HepG2 (cell line): ENCODE results near the gene DND1. TPM values are rescaled to one million over a fixed set of nuclear protein-coding genes. Genes with fewer than 3 reads are reported as not detected.
A peak's percentile ranks its signal among the peaks of the same experiment; 100 is the strongest.
"Not testable (repeated sequence)": the region's sequence is repeated elsewhere in the genome, so short reads cannot be mapped to it uniquely, and the experiment has no call there.

Experiments
- ATAC-seq: fragments of 200-7000 bp; cut with Tn5 transposase; 3 replicates; pipeline ENCODE4 v1.9.1; 2020; ENCODE audit warnings: mild to moderate bottlenecking, moderate library complexity
- BruUV-seq: library from RNA; stranded (reverse); fragments of 400-500 nt; replicated peaks from 2 replicates; lab custom pipeline; 2021; lab: Mats Ljungman, UMichigan
- CTCF ChIA-PET: fragments of 300-600 bp; formaldehyde crosslinking; extraction: SDS; loops from one replicate; lab custom pipeline; 2021; ENCODE audit warnings: low total read pairs, inconsistent platforms, low intra/inter-chr PET ratio; lab: Yijun Ruan, JAX
- POLR2A ChIA-PET: fragments of 350-600 bp; sonication (Branson Sonifier 250); formaldehyde crosslinking; loops from one replicate; lab custom pipeline; 2020; ENCODE audit warnings: antibody characterized with exemption, inconsistent platforms; lab: Yijun Ruan, JAX
- DNase-seq: peaks from one replicate; pipeline ENCODE4 v3.0.0-alpha.2; 2015; ENCODE audit warnings: low spot score
- FAIRE-seq: peaks from 3 replicates; lab custom pipeline; 2011; peaks lifted over from hg19 to GRCh38; lab: Jason Lieb, UNC
- H2AFZ ChIP-seq: one replicate; pipeline ENCODE4 v1.6.1; 2011; ENCODE audit warnings: low read length, inconsistent platforms
- H3K27ac ChIP-seq: fragments of 300-600 bp; 3 replicates; pipeline ENCODE4 v1.8.0; 2011; ENCODE audit warnings: mixed run types, mild to moderate bottlenecking, mixed read lengths, low read length, inconsistent platforms; ENCODE audit not compliant: insufficient read depth; ENCODE audit errors: extremely low read length
- H3K27me3 ChIP-seq, 2 experiments: fragments of 200-600 bp in 1 of 2; 2 replicates in 1 of 2; 3 replicates in 1 of 2; pipeline versions ENCODE4 v1.6.0 to v1.8.0; 2011; ENCODE audit warnings: low read length in 2 of 2, mild to moderate bottlenecking in 2 of 2, moderate library complexity in 2 of 2, inconsistent platforms in 1 of 2; ENCODE audit not compliant: insufficient read depth in 2 of 2, control insufficient read depth in 1 of 2
- H3K36me3 ChIP-seq, 2 experiments: fragments of 200-600 bp in 1 of 2; replicated peaks in 1 of 2; 2 replicates in 1 of 2; 3 replicates in 1 of 2; pipeline versions ENCODE4 v1.5.1 to v1.8.0; 2011; ENCODE audit warnings: low read length in 2 of 2, inconsistent platforms in 1 of 2; ENCODE audit not compliant: insufficient read depth in 2 of 2, control insufficient read depth in 1 of 2
- H3K4me1 ChIP-seq: 2 replicates; pipeline ENCODE4 v1.5.1; 2012; ENCODE audit warnings: low read length, inconsistent platforms; ENCODE audit not compliant: insufficient read depth
- H3K4me2 ChIP-seq: 2 replicates; pipeline ENCODE4 v1.6.0; 2011; ENCODE audit warnings: low read depth, low read length, inconsistent platforms
- H3K4me3 ChIP-seq, 3 experiments: fragments of 200-600 bp in 1 of 3; sonication (generic), shearing (Covaris generic) in 1 of 3; replicated peaks in 1 of 3; 2 replicates each; pipeline ENCODE4 v1.5.1; 2011 to 2016; ENCODE audit warnings: low read length in 3 of 3, inconsistent platforms in 2 of 3, low read depth in 2 of 3, mild to moderate bottlenecking in 2 of 3, control low read depth in 1 of 3, mixed read lengths in 1 of 3; ENCODE audit not compliant: insufficient read depth in 1 of 3
- H3K79me2 ChIP-seq: one replicate; pipeline ENCODE4 v1.6.1; 2011; ENCODE audit warnings: low read length, inconsistent platforms; ENCODE audit not compliant: insufficient read depth
- H3K9ac ChIP-seq: 2 replicates; pipeline ENCODE4 v1.6.0; 2011; ENCODE audit warnings: mild to moderate bottlenecking, low read depth, low read length, inconsistent platforms; ENCODE audit not compliant: insufficient read depth
- H3K9me3 ChIP-seq: 2 replicates; pipeline ENCODE4 v1.5.1; 2012; ENCODE audit warnings: mild to moderate bottlenecking, low read length
- H4K20me1 ChIP-seq: 2 replicates; pipeline ENCODE4 v1.6.0; 2011; ENCODE audit warnings: inconsistent platforms, mild to moderate bottlenecking, low read length, moderate library complexity; ENCODE audit not compliant: insufficient read depth
- AGO1 ChIP-seq: fragments of 200-400 bp; formaldehyde crosslinking; IDR thresholded peaks from 2 replicates; pipeline ENCODE4 v1.6.1; 2017; ENCODE audit warnings: mild to moderate bottlenecking, low read depth, low read length, moderate library complexity; ENCODE audit not compliant: poor library complexity, severe bottlenecking
- AGO2 ChIP-seq: fragments of 200-400 bp; formaldehyde crosslinking; optimal IDR thresholded peaks from 2 replicates; pipeline ENCODE3; 2017; ENCODE audit warnings: mild to moderate bottlenecking, low read depth, low read length, moderate library complexity
- KLF9 ChIP-seq: IDR thresholded peaks from 2 replicates; pipeline ENCODE4 v1.6.1; 2016; ENCODE audit warnings: low read depth
- MEIS1 ChIP-seq: sonication (generic); formaldehyde crosslinking; IDR thresholded peaks from 2 replicates; pipeline ENCODE4 v1.9.0; 2021; ENCODE audit warnings: mild to moderate bottlenecking, missing genetic modification reagents, moderate library complexity, borderline replicate concordance
- RBFOX2 ChIP-seq: fragments of 200-400 bp; formaldehyde crosslinking; IDR thresholded peaks from 2 replicates; pipeline ENCODE4 v1.6.1; 2017; ENCODE audit warnings: low read depth, mild to moderate bottlenecking, low read length
- ZNF629 ChIP-seq: sonication (generic); formaldehyde crosslinking; conservative IDR thresholded peaks from 2 replicates; pipeline ENCODE4 v1.5.0; 2020; ENCODE audit warnings: missing genetic modification reagents
- WGBS: methylation state at CpG from one replicate; pipeline ENCODE4 v1.1.6; 2017; ENCODE audit warnings: low lambda C conversion rate; 5-methylcytosine and 5-hydroxymethylcytosine counted together
- in situ Hi-C: cut with HindIII; loops from 2 replicates; pipeline ENCODE4 v1.10.0; 2017; ENCODE audit warnings: low pct_unique_long_range_greater_than_20kb; ENCODE audit not compliant: extremely low pct_ligation_motif_present
- intact Hi-C: fragments of 100-400 bp; cut with micrococcal nuclease; formaldehyde crosslinking; loops from one replicate; pipeline ENCODE4 v1.10.0; 2022; ENCODE audit not compliant: unreplicated experiment
- polyA plus RNA-seq, 8 experiments: library from polyadenylated mRNA; depleted of rRNA in 3 of 8; stranded (reverse) in 7 of 8; unstranded in 1 of 8; fragments of >200 nt; fragmentation: Illumina TruSeq in 4 of 8; extraction: Trizol in 4 of 8; gene quantifications; 2 replicates each; pipeline versions ENCODE4 v1.2.1 to v1.2.3, GENCODE V29; 2011 to 2016; ENCODE audit warnings: low read depth in 4 of 8, missing spikeins in 1 of 8, mixed read lengths in 1 of 8; ENCODE audit not compliant: insufficient read depth in 1 of 8
- total RNA-seq, 5 experiments: library from RNA; depleted of rRNA; stranded (reverse); fragments of >200 nt; fragmentation: Illumina TruSeq; extraction: Trizol; gene quantifications; 2 replicates each; pipeline ENCODE4 v1.2.3, GENCODE V29; 2016; ENCODE audit warnings: low read depth in 1 of 5

The DND1 gene
- total and polyA plus RNA-seq, 2 of the 13 experiments (the other 11 are each of a cell fraction or from before 2014, with no cell fraction given) = 0.48 to 0.55 TPM

DNA sequence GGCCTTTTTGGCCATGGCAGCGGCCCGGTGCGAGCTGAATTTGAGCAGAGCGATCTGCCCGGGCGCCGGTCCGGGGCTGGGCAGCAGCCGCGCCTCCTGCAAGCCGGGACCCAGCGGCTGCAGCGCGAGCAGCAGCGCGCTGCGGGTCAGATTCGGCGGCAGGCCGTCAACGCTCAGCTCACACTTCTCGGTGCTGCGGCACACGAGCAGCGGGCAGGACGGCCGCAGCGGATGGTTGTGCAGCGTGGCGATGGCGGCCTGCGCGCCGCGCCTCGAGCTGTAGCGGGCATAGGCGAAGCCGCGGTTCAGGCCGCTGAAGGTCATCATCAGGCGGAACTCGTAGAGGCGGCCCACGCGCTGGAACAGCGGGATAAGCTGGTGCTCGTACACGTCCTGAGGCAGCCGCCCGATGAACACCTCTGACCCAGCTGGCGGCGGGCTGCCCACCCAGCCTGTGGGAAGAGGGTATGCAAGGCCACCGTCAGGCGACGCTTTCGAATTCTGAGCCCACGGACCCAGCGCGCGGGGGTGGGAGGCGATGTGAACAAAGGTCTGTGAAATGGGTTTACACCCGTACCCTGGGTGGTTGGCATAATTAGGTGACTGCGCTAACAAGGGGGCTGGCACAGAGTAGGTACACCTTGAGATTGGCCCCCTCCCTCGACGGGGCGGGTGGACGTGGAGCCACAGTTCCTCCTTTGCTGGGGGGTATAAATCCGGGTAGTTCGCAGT, 755 bp downstream of the DND1 start:
- TF ChIP-seq MEIS1 (CRISPR knock-in tag) = no peak
- TF ChIP-seq AGO1 = peak; percentile 69
- 0 out of 2 replicates have a peak, but pooled peaks have one; percentile 31 for TF ChIP-seq ZNF629 (CRISPR knock-in tag)
- TF ChIP-seq RBFOX2 = peak; percentile 57
- peak; percentile 67 for TF ChIP-seq AGO2
- in situ Hi-C loops (no loop called here), intact Hi-C loops (no loop called here)
- Histone ChIP-seq H3K4me2 (no peak overlapping the region), H4K20me1 (no peaks in the 10 kb centered on the region), H3K36me3 (peaks cover 34 to 63% of the 10 kb centered on the region in 2 experiments; a peak in 4 of 5 replicates), H3K27me3 (no peaks in the 10 kb centered on the region), H2AFZ (no peak overlapping the region), H3K9ac (no peak overlapping the region), H3K4me3 (no peak overlapping the region), H3K4me1 (no peaks in the 10 kb centered on the region), H3K79me2 (no peaks in the 10 kb centered on the region), H3K27ac (no peak overlapping the region), H3K9me3 (no peaks in the 10 kb centered on the region)
- DNase-seq = no peak
- POLR2A ChIA-PET = no interaction called here
- CTCF ChIA-PET = no interaction called here
- WGBS = 99% methylated on average over 52 of the region's 70 CpGs
- no TSS peak for BruUV-seq
- FAIRE-seq = no peak
- ATAC-seq = peak; percentile 10

DNA sequence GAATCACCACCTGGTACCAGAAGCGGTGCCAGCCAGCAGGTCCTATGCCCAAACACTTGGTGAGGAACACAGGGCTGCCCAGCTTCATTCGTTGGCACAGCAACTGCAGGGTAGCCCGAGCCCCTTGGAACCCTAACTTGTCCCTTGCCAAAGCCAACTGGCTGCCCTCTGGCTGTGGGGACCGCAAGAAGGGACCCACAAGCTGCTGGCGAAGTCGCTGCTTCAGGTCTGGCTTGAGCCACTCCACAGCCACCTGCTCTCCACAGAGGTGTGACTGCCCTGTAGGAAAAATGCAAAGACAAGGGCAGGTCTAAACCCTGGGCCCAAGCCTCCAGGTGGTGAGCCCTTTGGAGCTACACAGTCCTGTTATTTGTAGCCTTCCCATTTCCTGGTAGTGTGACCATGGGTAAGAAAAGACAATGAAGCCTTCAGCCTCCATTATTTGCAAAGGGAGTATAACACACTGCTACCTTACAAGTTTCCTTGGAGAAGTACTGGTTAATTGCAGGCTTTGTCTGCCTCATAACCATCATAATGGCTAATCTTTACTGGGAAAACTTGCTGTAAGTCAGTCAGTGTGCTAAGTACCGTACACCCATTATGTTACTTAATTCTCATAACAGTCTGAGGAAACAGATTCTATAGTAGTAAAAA, 1.8 kb downstream of the DND1 start:
- Histone ChIP-seq H2AFZ (no peak overlapping the region), H3K9ac (no peak overlapping the region), H3K4me3 (no peak overlapping the region), H3K9me3 (no peaks in the 10 kb centered on the region), H3K36me3 (peaks cover 25 to 60% of the 10 kb centered on the region in 2 experiments; a peak in 4 of 5 replicates), H3K4me2 (no peak overlapping the region), H4K20me1 (no peaks in the 10 kb centered on the region), H3K79me2 (peaks cover 6% of the 10 kb centered on the region), H3K27me3 (no peaks in the 10 kb centered on the region), H3K4me1 (peaks cover 6% of the 10 kb centered on the region), H3K27ac (no peak overlapping the region)
- peak; percentile 11; the same call in 2 of the 3 replicates for ATAC-seq
- no peak for DNase-seq
- ChIA-PET POLR2A (no interaction called here), CTCF (no interaction called here)
- BruUV-seq = no TSS peak
- no peak for TF ChIP-seq KLF9 (CRISPR knock-in tag)
- no peak for FAIRE-seq
- in situ Hi-C loops = no loop called here
- 97% methylated on average over 4 of the region's 7 CpGs for WGBS
- intact Hi-C loops = no loop called here

DNA sequence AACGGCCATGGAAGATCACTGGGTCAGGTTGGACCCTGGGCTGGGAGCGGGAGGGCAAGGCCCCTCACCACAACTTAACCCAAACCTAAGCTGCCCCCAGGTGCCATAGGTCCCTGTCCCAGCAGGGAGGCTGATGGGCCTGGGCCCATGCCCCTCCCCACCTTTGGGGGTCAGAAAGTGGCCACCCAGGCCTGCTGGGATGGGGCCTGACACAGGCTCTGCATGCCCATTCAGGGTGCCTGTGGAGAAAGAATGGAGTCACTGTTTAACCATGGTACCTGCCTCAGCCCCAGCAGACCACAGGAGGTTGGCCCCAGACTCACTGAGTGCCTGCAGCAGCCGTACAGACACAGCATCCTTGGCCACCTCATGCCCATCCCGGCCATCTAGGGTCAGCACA, 2.3 kb downstream of the DND1 start:
- H3K27me3 ChIP-seq, H3K9ac ChIP-seq, H3K4me2 ChIP-seq, in situ Hi-C loops, H3K79me2 ChIP-seq, intact Hi-C loops, H2AFZ ChIP-seq, H3K9me3 ChIP-seq, H3K4me3 ChIP-seq, DNase-seq, CTCF ChIA-PET, H4K20me1 ChIP-seq, FAIRE-seq, H3K27ac ChIP-seq, BruUV-seq: not testable (repeated sequence)
- peak; percentile 3; the same call in 2 of the 3 replicates for ATAC-seq
- POLR2A ChIA-PET = interaction anchor here (0.6 to 0.9 kb wide), 2 partner anchors 20 to 26 kb away, joined by 3 to 4 read pairs; partner anchors contain the start of genes HARS1 and HARS2
- WGBS = 100% methylated on average over 1 of the region's 4 CpGs
- Histone ChIP-seq H3K36me3 (peaks cover 22 to 55% of the 10 kb centered on the region in 2 experiments; a peak in 4 of 5 replicates), H3K4me1 (peaks cover 12% of the 10 kb centered on the region)
